HG02840 (cell line): ENCODE measurements around the gene CCM2L.

Source experiments
- ATAC-seq: cut with Tn5 transposase; IDR thresholded peaks from one replicate; pipeline ENCODE4 v1.9.1; 2021; ENCODE audit warnings: mild to moderate bottlenecking, moderate library complexity, moderate number of reproducible peaks; ENCODE audit not compliant: unreplicated experiment, low FRiP score

Gene CCM2L

GRCh38 chr20:32010101-32010500 is at the start of gene CCM2L:
Gene CCM2L, plus strand, starts transcription at chr20:32010438. Its CDS starts 17 bp downstream, at chr20:32010455.
- no peak for ATAC-seq

- ATAC-seq: no peak
These were observed 47.5 kb upstream of the CCM2L start for GRCh38 chr20:31962761-31963160.

DNA sequence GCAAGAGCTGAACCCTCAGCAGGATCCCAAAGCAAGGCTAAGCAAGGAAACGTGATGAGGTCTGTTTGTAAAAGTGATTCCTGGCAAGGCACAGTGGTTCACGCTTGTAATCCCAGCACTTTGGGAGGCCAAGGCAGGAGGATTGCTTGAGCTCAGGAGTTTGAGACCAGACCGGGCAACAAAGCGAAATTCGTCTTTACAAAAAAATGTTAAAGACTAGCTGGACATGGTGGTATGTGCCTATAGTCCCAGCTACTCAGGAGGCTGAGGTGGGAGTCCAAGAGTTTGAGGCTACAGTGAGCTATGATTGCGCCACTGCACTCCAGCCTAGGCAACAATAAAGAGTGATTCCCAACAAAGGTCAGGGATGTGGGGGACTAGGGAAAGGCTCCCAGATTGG is 46.3 kb upstream of the CCM2L start:
- ATAC-seq: no peak

DNA sequence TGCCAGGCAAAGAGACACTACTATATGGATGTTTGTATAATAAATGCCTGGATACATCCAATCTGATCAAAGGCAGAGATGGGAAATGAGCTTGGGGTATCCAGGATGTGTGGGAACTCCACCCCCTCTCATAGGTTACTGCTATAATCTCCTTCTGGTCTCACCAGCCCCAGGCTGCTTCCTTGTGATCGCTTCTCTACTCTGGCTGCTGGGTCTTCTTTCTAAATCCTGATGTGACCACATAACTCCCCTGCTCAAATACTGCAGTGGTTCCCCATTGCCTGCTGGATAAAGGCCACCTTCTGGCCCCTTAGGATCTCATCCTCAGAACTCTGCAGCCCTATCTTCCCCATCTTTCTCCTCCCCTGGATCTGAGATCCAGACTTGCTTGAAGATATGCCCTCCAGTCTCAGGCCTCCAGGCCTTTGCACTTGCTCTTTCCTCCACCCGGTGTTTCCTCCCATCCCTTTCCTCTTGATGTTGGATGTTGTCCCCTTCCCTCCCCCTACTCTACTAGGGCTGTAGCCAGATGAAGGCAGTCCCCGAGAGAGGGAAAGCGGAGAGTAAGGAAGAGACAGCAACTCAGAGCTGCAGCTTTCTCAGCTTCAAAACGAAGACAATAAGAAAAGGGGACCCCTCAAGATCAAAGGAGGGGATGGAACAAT is 43.1 kb upstream of the CCM2L start:
- ATAC-seq: no peak

DNA sequence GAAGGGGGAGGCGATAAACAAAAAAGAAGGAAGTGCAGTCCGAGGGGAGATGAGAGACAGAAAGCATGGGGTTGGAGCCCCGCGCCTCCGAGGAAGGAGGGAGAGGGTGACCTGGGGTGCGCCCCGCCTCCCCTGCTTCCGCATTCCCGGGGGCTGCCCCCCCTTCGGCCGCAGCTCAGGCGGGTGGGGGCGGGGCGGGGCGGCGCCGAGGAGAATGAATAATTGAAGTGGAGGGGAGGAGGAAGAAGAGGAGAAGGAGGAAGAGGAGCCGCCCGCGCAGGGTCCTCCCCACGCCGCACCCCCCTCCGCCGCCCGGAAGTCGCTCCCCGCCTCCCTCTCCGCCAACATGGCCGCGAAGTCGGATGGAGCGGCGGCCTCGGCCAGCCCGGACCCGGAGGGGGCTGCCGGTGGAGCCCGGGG is 42.4 kb upstream of the CCM2L start, which contains the start of gene XKR7:
XKR7 (plus strand) TSS at position 322 of the 420 bp plus-strand sequence; CDS start at position 347, 25 bp downstream.
- ATAC-seq: no peak

GRCh38 chr20:31968291-31969126 is 41.7 kb upstream of the CCM2L start:
- no peak for ATAC-seq

GRCh38 chr20:31969991-31970390 is 40.2 kb upstream of the CCM2L start:
- no peak for ATAC-seq

GRCh38 chr20:31972471-31973021 is 37.7 kb upstream of the CCM2L start:
- ATAC-seq: no peak

DNA sequence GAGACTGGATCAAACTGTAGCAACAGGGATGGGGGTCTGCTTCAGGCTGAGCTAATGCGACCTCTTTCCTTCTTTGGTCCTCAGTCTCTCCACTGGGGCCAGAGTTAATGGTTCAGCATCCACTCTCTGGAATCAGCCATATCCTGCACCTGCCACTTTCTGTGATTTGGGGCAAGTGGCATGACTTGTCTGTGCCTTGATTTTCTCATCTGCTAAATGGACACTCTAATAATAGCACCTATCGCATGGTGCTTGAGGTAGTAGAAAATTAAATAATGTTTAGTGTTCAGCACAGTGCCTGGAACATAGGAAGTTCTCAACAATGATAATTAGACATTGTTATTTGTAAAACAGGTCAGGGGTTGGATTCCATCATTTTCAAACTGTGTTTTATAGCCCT is 35.9 kb upstream of the CCM2L start:
- ATAC-seq: no peak

- ATAC-seq: no peak
These were observed 35.2 kb upstream of the CCM2L start for GRCh38 chr20:31974951-31975487.

DNA sequence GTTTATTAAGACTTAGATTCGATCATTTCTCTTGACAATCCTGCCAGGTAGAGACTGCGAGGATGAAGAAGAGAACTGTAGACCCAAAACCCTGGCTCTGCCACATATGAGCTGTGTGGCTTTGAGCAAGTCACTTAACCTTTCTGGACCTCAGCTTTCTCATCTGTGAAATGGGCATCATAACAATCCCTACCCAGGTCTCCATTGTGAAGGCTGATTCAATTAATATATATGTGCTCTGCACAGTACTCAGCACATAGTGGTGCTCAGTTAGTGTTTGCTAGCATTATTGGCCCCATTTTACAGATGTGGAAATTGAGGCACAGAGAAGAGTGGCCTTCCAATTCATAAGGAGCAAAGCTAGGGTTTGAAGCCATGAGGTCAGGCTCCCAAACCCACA is 34.4 kb upstream of the CCM2L start:
- ATAC-seq: no peak

DNA sequence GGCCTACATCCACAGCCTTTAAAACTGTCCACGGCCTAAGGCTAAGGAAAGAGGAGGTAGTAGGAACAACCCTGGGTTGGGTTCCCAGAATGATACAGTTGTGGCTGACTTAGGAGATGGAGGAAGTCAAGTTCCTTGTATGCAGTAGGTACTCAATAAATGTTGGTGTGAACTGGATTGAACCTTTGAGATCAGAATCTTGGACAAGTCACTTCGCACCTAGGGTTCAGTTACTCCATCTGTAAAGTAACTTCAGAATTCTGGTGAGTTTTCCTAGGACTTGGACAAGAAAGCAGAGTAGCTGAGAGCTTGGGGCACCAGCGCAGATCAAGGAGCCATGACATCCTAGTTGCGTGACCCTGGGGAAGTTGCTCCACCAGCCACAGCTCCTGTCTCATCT is 33.2 kb upstream of the CCM2L start:
- no peak for ATAC-seq

DNA sequence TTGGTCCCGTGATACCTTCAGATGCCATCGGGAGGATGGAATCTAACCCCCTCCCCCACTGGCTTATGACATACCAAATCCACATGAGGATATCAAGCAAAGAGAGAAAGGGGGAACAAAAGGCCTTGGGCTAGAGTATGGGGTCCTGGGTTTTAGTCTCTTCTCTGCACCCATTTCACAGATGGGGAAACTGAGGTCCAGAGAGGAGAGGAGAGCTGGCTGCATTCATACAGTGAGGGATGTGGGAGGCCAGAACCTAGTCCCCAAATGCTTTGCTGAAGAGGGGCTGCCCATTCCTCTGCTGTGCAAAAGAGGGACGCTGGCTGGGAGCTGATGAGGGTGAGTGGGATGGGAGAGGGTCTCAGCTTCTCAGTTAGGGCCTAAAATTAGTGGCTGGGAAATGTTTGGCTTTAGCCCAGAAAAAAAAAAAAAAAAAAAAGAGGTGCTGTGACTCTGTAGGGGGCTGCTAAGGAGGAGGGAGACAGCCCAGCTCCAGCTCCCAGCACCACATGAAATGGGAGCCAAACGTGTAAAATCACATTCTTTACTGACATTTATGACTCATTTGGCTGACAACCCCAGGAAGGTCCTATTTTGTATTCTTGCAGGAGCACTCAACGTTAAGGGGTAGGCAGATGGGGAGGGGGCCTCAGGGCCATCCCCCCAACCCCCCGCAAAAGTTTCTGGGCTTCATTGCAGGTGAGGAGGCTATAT is 30.4 kb upstream of the CCM2L start:
- ATAC-seq: no peak

DNA sequence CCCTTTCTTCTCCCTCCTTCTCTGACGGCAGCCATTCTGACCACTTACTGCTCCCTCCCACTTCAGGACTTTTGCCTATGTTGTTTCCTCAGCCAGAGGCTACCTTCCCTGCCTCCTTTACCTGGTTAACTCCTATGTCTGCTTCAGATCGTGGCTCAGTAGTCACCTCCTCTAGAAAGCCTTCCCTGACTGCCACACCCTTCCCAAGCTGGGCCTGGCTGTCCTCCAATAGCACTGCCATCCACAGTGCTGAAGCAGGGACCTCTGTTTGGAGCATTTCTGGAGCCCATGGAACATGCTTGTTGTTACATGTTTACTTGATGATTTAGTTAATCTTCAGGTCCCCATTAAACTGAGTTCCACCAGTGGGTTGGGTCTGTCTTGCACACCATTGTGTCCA is 28.5 kb upstream of the CCM2L start:
- no peak for ATAC-seq

DNA sequence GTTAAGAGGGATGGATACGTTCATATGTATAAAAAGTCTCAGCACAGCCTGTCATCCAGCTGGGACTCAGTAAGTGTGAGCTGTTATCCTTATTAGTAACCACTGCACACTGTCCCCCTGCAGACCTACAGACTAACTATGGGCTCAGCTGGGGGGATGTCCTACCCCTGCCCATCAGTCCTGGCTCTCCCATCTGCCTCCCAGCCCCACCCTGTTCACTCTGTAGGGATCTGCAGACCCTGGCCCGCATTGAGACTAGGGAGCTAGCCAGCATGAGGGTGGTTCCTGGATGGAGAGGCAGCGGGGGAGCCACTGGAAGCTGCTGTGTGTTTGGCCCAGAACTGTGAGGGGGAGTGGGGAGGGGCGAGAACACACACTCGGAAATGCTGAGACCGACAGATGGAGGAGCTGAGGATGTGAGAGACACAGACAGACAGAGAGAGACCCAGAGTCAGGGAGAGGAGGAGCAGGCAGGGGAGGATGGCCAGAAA is 25.2 kb upstream of the CCM2L start:
- ATAC-seq: no peak

DNA sequence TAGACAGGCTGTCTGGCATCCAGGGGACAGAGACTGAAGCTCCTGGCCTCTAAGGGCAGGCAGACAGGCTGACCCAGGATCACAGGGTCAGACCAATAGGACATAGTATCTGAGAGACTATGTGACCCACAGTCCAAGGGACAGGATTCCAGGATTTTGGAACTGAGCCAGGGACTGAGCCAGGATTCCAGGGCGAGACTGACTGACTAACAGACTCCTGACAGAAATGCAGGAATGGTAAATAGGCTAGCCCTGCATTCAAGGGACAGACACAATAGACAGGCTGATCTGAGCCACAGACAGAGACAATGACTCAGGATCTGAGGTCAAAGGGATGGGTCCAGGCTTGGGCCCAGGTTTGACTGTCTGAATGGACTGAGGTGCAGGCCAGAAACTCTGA is 22.5 kb upstream of the CCM2L start:
- ATAC-seq: no peak

DNA sequence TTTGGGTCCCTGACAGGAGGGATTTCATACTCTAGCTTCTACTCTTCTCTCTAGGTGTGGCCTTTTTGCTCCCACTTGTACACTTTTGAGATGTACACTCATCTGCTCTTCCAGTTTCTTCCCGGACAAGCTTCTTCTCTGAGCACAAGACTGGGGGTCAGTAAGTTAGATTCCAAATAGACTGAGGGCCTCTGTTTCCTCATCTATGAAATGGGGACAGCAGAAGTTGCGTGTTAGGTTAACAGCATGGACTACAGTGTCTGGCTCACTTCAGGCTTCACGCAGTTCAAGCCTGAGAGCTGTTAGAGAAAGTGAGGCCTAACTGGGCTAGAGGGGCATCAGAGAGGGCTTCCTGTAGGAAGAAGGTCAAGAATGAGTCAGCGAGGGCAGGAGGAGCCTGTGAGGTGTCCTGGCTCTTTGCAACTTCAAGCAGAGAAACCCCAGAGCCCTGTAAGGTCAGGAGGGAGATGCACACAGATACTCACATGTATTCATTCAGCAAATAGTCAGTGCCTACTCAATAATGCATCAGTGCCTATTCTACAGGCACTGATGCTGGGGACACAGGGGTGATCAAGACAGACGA is 21.7 kb upstream of the CCM2L start:
- no peak for ATAC-seq

- no peak for ATAC-seq
These were observed 21.1 kb upstream of the CCM2L start for GRCh38 chr20:31989030-31989645.

- ATAC-seq: no peak
These were observed 19.4 kb upstream of the CCM2L start for GRCh38 chr20:31990641-31991338.
